ENCODE results near the gene CHADL. TPM values are rescaled to one million over a fixed set of nuclear protein-coding genes. Genes with fewer than 3 reads are reported as not detected.

Gene CHADL
- total and polyA plus RNA-seq, 2 donors from 2014 or later: 2.7 to 4.8 TPM

DNA sequence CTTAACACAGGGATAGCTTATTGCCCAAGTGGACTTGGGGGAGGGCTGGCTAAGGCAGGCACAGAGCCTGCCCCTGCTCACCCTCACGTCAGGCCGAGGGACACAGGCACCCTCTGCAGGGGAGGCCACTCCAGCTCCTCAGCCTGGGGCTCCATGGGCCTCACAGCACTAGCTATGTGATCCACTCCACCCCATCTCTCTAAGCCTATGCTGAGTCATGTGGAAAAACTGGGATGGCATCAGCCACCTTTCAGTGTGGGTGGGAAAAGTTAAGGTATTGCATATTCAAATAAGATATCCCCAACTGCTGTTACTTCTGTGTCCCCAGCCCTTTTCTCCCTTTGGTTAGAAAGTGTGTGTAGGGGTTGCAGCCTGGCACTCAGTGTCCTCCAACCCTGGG, 23.0 kb upstream of the CHADL start:
- no peak for FAIRE-seq
- no peak for DNase-seq
- intact Hi-C loops (cut with DNase I): no loop called here
- Histone ChIP-seq H3K27me3 (ENCODE audit: control insufficient read depth, insufficient read depth, low read length) (no peaks in the 10 kb centered on the region), H3K4me3 (ENCODE audit: low read length in 3 of 3) (no peak overlapping the region), H3K27ac (ENCODE audit: low read depth in 2 of 2, low read length in 2 of 2) (no peak overlapping the region), H3K9me3 (ENCODE audit: control insufficient read depth in 2 of 3, insufficient read depth in 1 of 3, low read length in 3 of 3) (no peaks in the 10 kb centered on the region), H3K36me3 (ENCODE audit: control insufficient read depth in 2 of 3, insufficient read depth in 3 of 3, low read length in 3 of 3) (peaks cover 0 to 38% (median 27%) of the 10 kb centered on the region in 3 donors), H3K4me1 (ENCODE audit: control insufficient read depth in 2 of 3, insufficient read depth in 2 of 3, low read depth in 1 of 3, low read length in 3 of 3) (no peaks in the 10 kb centered on the region), H3K9ac (ENCODE audit: low read length in 3 of 3) (no peak overlapping the region)
- no peak for TF ChIP-seq CTCF (IDR thresholded peaks at IDR 0.05; ENCODE audit: borderline replicate concordance, extremely low read depth, insufficient read depth)

- intact Hi-C loops (cut with DNase I): no loop called here
- Histone ChIP-seq H3K27me3 (ENCODE audit: control insufficient read depth, insufficient read depth, low read length) (no peaks in the 10 kb centered on the region), H3K9me3 (ENCODE audit: control insufficient read depth in 2 of 3, insufficient read depth in 1 of 3, low read length in 3 of 3) (no peaks in the 10 kb centered on the region), H3K4me1 (ENCODE audit: control insufficient read depth in 2 of 3, insufficient read depth in 2 of 3, low read depth in 1 of 3, low read length in 3 of 3) (no peaks in the 10 kb centered on the region), H3K36me3 (ENCODE audit: control insufficient read depth in 2 of 3, insufficient read depth in 3 of 3, low read length in 3 of 3) (peaks cover 0 to 32% (median 25%) of the 10 kb centered on the region in 3 donors), H3K27ac (ENCODE audit: low read depth in 2 of 2, low read length in 2 of 2) (no peak overlapping the region), H3K4me3 (ENCODE audit: low read length in 3 of 3) (no peak overlapping the region), H3K9ac (ENCODE audit: low read length in 3 of 3) (no peak overlapping the region)
- FAIRE-seq: no peak
- no peak for TF ChIP-seq CTCF (IDR thresholded peaks at IDR 0.05; ENCODE audit: borderline replicate concordance, extremely low read depth, insufficient read depth)
- DNase-seq: no peak
Measured at GRCh38 chr22:41262250-41262765, 21.6 kb upstream of the CHADL start.

DNA sequence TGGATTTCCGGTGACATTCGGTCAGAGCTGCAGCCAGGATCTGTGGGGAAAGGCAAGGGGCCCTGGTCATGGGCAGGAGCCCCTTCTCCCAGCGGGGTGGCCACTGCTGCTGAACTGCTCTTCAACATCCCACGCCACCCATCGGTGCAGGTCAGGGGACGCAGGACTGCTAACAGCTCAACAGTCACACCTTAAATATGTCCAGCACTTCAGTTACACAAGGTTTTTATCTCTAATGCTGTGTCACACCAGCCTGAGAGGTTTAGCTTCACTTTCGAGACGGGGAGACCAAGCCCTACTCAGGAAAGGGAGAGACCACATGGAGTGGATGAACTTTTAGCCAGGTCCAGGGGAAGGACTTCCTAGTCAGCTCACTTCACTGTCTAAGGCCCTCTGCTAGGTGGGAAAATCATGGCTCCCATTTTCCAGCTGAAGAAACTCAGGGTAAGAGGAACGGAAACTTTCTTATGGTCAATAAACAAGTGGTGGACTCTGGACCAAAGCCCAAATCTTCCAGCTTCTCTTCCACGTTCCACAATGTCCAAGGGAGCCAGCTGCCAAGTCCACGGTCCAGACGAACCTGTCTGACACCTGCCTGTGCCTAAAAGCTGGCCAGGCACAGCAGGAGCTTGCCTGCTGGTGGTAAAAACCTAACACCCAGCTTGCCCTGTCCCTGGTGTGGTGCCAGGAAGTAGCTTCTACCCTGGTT, 21.0 kb upstream of the CHADL start:
- no peak for FAIRE-seq
- Histone ChIP-seq H3K9me3 (ENCODE audit: control insufficient read depth in 2 of 3, insufficient read depth in 1 of 3, low read length in 3 of 3) (no peaks in the 10 kb centered on the region), H3K9ac (ENCODE audit: low read length in 3 of 3) (no peak overlapping the region), H3K27ac (ENCODE audit: low read depth in 2 of 2, low read length in 2 of 2) (no peak overlapping the region), H3K4me1 (ENCODE audit: control insufficient read depth in 2 of 3, insufficient read depth in 2 of 3, low read depth in 1 of 3, low read length in 3 of 3) (no peaks in the 10 kb centered on the region), H3K4me3 (ENCODE audit: low read length in 3 of 3) (no peak overlapping the region), H3K27me3 (ENCODE audit: control insufficient read depth, insufficient read depth, low read length) (no peaks in the 10 kb centered on the region), H3K36me3 (ENCODE audit: control insufficient read depth in 2 of 3, insufficient read depth in 3 of 3, low read length in 3 of 3) (peaks cover 0 to 32% (median 27%) of the 10 kb centered on the region in 3 donors)
- TF ChIP-seq CTCF (IDR thresholded peaks at IDR 0.05; ENCODE audit: borderline replicate concordance, extremely low read depth, insufficient read depth): no peak
- intact Hi-C loops (cut with DNase I): no loop called here
- DNase-seq: no peak

All from kidney (tissue), 14 donors.